ACHN (cell line): ENCODE data around the gene NPRL2.
"Not testable (repeated sequence)": the region's sequence is repeated elsewhere in the genome, so short reads cannot be mapped to it uniquely, and the experiment has no call there.

Experiments
- DNase-seq: peaks from one replicate; pipeline ENCODE4 v3.0.0-alpha.2; 2015
- in situ Hi-C: cut with HindIII; loops from 2 replicates; pipeline ENCODE4 v1.10.0; 2017; ENCODE audit warnings: low sequenced_read_pairs, low pct_ligation_motif_present, low pct_unique_long_range_greater_than_20kb

The NPRL2 gene

DNA sequence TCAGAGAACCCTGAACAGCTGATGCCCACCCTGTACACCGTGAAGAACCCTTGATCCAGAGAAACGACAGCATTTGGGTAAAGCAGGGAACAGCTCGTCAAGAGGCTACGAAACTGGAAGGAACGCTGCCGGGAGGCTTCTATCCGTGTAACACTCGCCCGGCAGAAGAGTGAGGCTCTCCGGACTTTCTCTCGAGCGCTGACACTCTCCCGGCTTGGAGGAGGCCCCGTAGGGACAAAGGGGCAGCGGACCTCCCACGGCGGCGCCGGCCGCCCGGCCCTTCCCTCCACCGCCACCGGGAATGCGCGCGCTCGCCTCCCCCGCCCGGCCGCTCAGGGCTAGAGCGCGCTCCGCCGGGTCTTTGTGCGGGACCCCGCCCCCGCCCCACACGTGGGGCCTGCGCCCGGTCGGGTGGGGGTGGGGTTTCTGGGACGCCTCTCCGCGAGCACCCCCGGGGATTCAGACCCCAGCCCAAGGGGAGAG lies 29.7 kb downstream of the NPRL2 start:
- DNase-seq: peak; percentile 70
- in situ Hi-C loops: no loop called here

DNA sequence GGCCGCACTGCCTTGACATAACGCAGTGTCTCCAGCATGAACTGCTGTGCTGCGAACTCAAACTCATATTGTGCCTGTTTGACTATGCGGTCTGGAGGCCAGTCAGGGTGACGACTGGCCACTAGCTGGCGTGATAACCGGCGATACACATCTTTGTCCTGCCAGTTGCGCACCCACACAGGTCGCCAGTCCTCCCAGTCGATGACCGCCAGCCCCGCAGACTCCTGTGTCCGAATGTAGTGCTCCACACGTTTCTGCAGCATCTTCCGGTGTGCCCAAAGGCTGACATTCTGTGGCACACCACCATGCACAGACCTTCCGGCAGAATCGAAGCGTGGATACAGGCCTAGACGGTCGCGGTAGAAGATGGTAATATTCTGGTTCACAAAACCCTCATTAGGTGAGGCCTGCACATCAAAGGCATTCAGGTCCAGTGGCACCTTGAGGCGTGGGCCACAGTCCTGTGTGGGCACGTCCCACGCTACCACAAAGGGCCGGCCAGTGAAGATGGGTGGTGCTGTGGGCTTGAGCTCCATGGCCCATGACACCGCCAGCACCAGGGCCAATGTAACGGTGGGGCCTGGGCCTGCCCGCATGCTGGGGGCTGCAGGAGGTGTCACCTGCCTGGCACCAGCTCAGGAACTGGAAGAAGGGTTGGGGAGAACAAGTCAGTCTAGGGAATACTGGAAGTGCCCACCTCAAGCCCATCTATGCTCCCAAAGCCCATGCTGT lies 30.5 kb downstream of the NPRL2 start:
- in situ Hi-C loops: no loop called here

DNA sequence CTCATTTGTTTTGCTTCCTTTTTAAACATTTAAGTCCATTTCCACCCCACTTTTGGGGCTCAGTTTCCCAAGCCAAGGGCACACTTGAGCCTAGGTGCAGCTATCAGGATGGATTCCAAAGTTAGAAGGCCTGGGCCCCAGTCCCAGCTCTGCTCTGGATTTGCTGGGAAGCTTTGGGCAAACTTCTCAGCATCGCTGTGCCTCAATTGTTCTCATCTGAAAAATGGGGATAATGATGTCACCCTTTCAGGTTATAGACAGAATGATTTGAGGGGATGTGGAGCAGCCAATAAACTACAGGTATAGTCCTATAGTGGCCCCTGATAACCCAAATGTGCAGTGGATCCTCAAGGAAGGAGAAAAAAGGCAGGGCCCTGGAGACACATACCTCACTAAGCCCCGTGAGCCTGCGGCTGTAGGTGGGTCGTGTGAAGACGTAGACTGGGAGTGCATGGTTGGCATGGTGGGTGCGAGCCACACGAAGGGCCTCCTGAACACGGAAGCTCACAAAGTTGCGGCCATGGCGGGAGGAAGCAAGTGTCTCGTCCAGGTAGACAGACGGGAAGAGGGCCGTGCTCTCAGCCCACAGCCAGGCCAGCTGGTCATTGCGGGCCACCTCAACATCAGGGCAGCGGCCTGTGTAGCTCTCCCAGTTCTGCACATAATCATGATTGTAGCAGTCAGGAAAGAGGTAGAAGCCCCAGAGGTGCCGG lies 31.2 kb downstream of the NPRL2 start:
- in situ Hi-C loops: no loop called here

More for the DNA sequence above, 30.5 kb downstream of the NPRL2 start:
- DNase-seq: no peak

DNA sequence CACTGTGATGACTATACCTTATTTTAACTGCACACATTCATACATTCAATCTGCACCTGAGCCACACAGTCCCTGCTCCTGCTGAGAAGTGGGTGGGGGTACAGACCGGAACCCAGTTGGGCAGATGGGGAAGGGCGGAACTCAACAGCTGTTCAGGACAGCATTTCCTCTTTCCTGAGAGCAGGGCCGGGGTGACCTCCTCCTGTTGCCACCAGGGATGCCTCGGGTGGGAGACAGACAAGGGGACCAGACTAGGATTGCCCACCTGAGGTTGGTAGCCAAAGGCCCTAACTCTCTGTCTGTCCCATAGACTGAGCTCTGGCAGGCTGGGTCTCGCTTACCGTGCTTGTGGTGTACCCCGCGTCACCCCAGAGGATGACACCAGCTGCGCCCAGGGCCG lies 32.0 kb downstream of the NPRL2 start:
- in situ Hi-C loops: no loop called here
- DNase-seq: no peak

More for the DNA sequence above, 31.2 kb downstream of the NPRL2 start:
- no peak for DNase-seq

DNA sequence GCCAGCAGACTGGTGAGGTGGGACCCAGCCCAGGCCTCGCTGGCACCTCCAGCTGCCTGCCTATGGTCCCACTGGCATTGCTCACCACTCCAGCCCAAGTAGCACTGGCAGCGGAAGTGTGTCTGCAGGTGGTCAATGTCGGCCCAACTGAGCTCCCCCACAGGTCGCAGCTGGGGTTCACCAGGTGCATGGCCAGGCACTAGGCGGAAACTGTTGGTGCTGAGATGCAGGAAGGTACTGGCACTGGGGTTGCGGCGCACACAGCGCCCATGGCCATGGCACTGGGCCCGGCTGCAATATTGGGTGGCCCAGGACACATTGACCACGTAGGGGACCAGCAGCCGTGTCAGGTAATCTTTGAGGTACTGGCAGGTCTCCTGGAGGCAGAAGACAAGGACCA lies 32.4 kb downstream of the NPRL2 start:
- no peak for DNase-seq
- in situ Hi-C loops: no loop called here

DNA sequence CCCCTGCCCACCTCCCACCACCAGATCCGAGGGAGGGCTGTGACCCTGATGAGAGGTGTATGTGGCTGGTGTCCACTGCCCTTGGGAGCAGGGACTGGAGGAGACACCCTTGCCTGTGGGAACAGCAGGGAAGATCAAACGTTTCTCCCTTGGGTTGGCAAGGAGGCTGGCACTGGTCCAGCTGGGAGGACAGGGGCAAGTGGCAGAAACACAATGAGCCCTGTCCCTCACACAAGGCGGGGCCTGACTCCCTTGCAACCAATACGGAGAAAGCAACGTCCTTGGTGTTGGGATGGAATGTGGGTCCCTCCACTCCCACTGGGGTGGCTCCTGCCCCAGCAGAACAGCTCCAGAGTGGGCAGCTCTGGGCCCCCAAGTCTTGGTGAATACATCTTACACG lies 33.3 kb downstream of the NPRL2 start:
- in situ Hi-C loops: no loop called here

DNA sequence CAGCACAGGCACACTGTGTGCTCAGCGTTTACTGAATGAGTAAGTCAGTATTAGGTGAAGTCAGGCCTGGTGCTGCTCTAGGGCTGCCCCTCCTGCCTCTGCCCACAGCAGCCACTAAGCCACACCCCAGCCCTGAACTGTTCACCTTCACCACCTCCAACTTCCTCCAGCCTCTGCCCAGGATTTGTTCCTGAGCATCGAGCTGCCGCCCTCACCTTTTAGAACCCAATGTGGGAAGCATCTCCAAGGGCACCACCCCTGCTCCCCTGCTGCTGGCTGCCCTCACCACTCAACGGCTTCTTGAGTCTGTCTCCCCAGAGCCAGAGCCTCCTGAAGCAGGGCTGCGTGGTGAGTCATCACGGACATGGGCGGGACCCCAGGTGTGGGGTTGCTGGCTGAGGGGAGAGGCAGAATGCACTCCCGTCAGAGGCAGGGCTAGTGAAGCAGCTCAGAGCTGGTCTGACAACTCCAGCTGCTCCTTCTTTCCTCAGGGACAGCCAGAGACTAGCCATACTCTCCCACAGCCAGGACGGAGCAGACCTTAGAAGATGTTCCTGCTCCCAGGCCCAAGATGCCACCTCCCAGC lies 33.8 kb downstream of the NPRL2 start:
- peak; percentile 88 for DNase-seq
- in situ Hi-C loops: no loop called here

More for the DNA sequence above, 33.3 kb downstream of the NPRL2 start:
- DNase-seq: no peak

DNA sequence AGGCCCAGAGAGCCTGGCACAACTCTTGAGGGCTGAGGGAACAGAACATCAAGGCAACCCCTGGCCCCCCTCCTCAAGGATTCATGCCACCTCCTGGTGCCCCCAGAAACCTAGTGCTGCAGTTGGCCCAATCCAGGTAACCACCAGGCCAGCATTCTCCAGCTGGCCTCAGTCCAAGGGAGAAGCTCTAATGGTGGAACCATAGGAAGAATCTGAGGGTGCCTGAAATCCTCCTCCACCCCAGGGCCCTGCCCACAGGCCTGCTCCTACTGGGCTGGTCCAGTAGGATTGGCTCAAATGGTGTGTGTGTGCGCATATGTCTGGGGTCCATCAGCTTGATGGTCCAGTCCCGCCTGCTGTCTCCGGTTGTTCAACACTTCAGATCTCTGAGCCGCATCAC lies 35.8 kb downstream of the NPRL2 start:
- in situ Hi-C loops: no loop called here
- no peak for DNase-seq

DNA sequence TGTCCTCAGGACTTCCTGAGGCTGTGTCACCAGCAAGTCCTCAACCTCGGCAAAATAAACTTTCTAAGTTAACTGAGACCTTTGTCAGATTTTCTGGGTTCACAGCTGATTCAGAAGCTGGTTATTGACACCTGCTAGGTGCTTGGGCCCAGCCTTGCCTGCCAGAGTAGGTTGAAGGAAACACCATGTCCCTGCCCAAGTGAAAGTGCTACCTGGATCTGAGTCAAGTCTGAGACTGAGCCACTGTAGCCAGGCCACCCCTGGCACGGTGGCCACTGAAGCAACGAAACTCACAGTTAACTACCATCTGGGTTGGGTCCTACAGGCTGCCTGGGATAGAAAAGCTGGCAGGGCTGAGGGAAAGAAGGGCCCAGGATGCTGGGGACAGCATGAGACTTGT lies 36.2 kb downstream of the NPRL2 start:
- in situ Hi-C loops: no loop called here

DNA sequence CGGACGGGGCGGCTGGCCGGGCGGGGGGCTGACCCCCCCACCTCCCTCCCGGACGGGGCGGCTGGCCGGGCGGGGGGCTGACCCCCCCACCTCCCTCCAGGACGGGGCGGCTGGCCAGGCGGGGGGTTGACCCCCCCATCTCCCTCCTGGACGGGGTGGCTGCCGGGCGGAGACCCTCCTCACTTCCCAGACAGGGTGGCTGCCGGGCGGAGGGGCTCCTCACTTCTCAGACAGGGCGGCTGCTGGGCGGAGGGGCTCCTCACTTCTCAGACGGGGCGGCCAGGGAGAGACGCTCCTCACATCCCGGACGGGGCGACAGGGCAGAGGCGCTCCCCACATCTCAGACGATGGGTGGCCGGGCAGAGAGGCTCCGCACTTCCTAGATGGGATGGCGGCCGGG lies 38.5 kb downstream of the NPRL2 start:
- in situ Hi-C loops, DNase-seq: not testable (repeated sequence)

More for the DNA sequence above, 36.2 kb downstream of the NPRL2 start:
- no peak for DNase-seq

DNA sequence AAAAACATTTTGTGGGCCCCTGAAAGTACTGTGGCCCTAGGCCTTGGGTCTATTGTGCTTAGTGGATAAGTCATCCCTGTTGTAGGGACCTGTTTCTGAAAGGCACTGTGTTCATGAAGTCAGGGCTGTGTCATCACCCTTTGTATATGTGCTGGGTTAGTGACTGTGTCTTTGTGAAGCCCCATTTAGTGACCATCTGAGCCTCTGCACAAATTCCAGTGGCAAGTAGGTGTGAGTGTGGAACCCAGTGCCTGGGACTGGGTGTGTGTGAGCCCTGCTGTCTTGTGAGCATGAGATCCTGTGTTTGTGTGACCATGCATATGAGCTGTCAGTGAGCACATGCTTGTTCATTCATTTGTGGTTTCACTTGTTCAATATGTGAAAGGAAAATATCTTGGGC lies 46.0 kb downstream of the NPRL2 start:
- DNase-seq: no peak
- in situ Hi-C loops: no loop called here

DNA sequence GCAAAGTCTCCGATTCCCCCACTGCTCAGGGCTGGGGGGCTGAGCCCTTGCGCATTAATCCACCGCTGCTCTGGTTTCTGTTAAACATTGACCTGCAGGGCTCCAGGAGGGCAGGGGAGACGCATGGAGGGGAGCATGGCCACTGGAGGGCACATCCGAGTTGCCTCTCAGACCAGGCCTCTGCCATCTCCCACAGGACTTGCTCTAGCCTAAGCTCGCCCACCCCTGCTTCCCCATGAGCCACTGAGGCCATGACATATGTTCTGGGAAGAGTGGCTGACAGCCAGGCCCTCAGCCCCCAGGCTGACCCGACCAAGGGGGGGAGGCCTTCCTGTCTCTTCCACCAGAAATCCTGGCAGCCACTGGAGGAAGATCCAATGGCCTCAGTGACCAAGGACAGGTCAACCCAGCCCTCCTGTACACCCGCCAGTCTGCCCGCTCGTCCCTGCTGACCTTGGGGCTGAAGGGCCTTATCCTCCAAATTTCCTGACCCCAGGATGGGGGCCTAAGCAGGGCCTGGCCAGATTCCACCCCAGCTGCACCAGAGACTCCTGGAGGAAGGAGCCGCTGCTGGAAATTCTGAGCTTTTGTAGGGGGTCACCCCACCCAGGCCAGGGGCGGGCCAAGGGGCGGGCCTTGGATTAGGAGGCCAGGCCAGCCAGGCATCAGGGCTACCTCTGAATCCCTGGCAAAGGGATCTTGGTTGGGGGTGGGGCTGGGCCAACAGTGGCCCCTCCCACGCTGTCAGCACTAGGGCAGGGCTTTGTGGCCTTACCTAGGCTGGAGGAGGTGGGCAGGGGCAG lies 47.4 kb downstream of the NPRL2 start, which contains the start of gene HYAL1:
Gene HYAL1 (minus strand): TSS at position 562 of the 803 bp plus-strand sequence. CDS start 618 bp downstream, outside the sequence.
- DNase-seq: peak; percentile 78
- in situ Hi-C loops: no loop called here

DNA sequence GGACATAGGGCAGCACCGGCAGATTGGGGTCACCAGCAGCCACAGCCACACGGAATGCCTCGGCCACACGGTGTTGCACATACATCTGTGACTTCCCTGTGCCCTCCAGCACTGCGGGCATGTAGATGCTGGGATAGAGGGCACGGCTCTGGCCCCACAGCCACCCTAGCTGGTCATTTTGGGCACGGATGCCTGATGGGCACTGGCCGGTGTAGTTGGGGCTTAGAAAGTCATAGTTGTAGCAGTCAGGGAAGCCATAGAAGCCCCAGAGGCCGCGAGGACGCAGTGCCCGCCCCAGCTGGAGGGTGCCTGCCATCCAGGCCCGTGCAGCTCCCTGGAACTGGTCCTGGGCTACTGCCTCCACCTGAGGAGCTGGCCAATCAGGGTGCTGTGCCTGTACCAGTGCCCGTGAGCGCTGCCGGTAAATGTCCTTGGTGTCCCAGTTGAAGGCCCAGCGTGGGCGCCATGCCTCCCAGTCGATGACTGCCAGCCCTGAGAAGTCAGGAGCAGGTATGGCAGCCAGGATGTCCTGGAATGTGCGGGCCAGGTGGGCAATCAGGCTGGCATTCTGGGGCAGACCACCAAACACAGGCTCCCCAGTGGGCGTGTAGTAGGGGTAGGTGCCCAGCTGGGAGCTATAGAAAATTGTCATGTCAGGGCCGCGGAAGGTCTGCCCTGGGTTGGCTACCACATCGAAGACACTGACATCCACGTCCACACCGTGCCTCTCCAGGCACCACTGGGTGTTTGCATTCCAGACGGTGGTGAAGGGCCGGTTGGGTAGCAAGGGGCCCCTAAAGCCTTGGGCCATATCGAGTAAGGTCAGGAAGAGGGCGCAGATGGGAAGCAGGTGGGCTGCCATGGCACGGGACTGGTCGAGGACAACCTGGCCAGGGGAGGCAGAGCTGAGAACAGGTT lies 48.2 kb downstream of the NPRL2 start:
- no peak for DNase-seq
- in situ Hi-C loops: no loop called here

DNA sequence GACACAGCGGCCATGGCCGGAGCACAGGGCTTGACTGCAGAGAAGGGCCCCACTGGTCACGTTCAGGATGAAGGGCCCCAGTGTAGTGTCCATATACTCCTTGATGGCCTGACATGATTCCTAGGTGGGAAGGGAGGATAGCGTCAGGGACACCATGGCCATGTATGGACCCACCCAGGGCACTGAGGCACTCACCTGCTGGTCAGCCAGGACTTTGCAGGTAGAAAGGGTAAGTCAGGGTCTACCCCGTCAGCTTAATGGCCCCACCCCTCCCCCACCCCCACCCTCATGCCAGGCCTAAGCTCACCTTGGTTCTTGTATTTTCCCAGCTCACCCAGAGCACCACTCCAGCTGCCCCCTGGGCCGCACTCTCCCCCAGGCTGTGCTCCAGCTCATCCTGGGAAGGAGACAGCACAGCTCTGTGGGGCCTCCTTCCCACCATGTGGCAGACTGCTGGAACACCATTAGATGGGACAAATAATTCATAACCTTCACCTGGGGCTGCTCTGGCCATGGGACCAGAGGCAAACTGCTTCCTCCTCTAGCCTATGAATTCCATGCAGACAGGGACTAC lies 49.8 kb downstream of the NPRL2 start:
- DNase-seq: no peak
- in situ Hi-C loops: no loop called here

DNA sequence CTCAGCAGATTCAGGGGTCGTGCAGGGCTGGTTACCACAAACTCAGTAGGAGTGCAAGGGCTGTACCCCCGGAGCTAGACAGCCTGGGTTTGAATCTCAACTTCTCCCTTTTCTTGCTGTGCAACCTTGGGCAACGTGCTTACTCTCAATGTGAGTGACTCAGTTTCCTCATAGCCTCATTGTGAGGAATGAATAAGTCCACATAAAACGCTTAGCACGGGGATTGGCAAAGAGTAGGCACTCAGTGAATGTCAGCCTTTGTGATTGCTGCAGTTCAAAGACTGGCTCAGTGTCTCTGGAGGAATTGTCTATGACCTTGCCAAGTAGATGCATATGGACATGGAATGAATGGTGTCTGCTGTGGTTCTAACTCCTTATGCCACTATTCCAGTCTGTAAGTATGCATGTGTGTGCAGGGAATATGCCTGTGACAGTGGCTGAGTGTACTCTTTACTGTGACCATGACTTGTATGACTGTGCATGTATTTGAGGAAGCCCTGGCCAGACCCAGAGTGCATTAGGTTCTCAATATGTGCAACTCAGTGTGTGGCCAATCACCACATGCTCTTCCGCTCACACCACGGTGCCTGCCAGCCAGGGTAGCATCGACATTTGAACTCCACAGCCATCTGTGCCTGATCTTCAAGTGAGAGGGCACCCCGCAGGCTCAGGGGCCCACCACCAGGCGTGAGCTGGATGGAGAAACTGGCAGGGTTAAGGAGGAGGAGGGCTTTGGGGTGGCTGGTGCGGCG lies 50.5 kb downstream of the NPRL2 start:
- in situ Hi-C loops: no loop called here
- peak; percentile 11 for DNase-seq

DNA sequence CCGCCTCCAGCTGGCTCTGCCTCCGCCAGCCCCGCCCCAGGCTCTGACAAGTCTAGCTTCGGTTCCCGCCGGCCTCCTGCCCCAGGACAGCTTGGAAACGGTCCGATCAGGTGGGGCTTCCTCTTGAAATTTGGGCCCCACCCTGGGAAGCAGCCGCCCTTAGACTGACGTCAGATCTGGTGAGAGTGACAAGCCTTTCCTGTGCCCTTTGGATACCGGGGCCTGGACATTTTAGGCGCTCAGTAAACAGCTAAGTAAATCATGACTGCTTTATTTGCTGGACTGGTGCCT lies 51.0 kb downstream of the NPRL2 start:
- DNase-seq: no peak
- in situ Hi-C loops: no loop called here
